H9 (cell line): ENCODE data around the gene VASH1. TPM values are rescaled to one million over a fixed set of nuclear protein-coding genes. Genes with fewer than 3 reads are reported as not detected.

Experiments used
- DNase-seq: peaks from one replicate; pipeline ENCODE4 v3.0.0-alpha.2; 2017
- H2AFZ ChIP-seq: one replicate; pipeline ENCODE4 v1.6.1; 2013; ENCODE audit warnings: mild to moderate bottlenecking, low read length, control low read depth, moderate library complexity
- H2AK5ac ChIP-seq: 2 replicates; pipeline ENCODE4 v1.6.1; 2013; ENCODE audit warnings: low read length, control low read depth, mixed read lengths; ENCODE audit not compliant: insufficient read length
- H2BK120ac ChIP-seq: one replicate; pipeline ENCODE4 v1.6.1; 2013; ENCODE audit warnings: low read depth, mild to moderate bottlenecking, low read length, control low read depth, inconsistent platforms; ENCODE audit not compliant: poor library complexity, severe bottlenecking
- H2BK12ac ChIP-seq: 2 replicates; pipeline ENCODE4 v1.6.1; 2013; ENCODE audit warnings: low read length, control low read depth, mixed read lengths, low read depth; ENCODE audit not compliant: insufficient read length
- H2BK15ac ChIP-seq: 2 replicates; pipeline ENCODE4 v1.6.1; 2013; ENCODE audit warnings: low read depth, low read length, control low read depth
- H2BK20ac ChIP-seq: one replicate; pipeline ENCODE4 v1.6.1; 2013; ENCODE audit warnings: low read depth, mild to moderate bottlenecking, low read length, control low read depth, inconsistent platforms; ENCODE audit not compliant: poor library complexity, severe bottlenecking
- H2BK5ac ChIP-seq: 2 replicates; pipeline ENCODE4 v1.6.1; 2013; ENCODE audit warnings: low read length, control low read depth, mixed read lengths; ENCODE audit not compliant: insufficient read length
- H3K14ac ChIP-seq: 2 replicates; pipeline ENCODE4 v1.6.1; 2013; ENCODE audit warnings: low read length, control low read depth; ENCODE audit not compliant: insufficient read depth
- H3K18ac ChIP-seq: 2 replicates; pipeline ENCODE4 v1.6.1; 2013; ENCODE audit warnings: low read depth, mild to moderate bottlenecking, mixed read lengths, low read length, control low read depth; ENCODE audit not compliant: insufficient read length
- H3K23ac ChIP-seq: 2 replicates; pipeline ENCODE4 v1.6.1; 2013; ENCODE audit warnings: low read length, control low read depth, mixed read lengths, low read depth; ENCODE audit not compliant: insufficient read length
- H3K23me2 ChIP-seq: 2 replicates; pipeline ENCODE4 v1.6.1; 2013; ENCODE audit warnings: low read depth, mild to moderate bottlenecking, mixed read lengths, low read length, control low read depth; ENCODE audit not compliant: insufficient read length, poor library complexity, severe bottlenecking
- H3K27ac ChIP-seq: 2 replicates; pipeline ENCODE4 v1.5.1; 2013; ENCODE audit warnings: low read length, control low read depth, mixed read lengths, low read depth; ENCODE audit not compliant: insufficient read length
- H3K27me3 ChIP-seq: 2 replicates; pipeline ENCODE4 v1.6.1; 2013; ENCODE audit warnings: low read length, control low read depth, inconsistent platforms; ENCODE audit not compliant: insufficient read depth
- H3K4ac ChIP-seq: 2 replicates; pipeline ENCODE4 v1.6.1; 2013; ENCODE audit warnings: low read depth, mild to moderate bottlenecking, control low read depth, inconsistent platforms, low read length, moderate library complexity
- H3K4me1 ChIP-seq: 2 replicates; pipeline ENCODE4 v1.6.1; 2013; ENCODE audit warnings: low read length, control low read depth, inconsistent platforms; ENCODE audit not compliant: insufficient read depth
- H3K4me2 ChIP-seq: 2 replicates; pipeline ENCODE4 v1.6.1; 2013; ENCODE audit warnings: low read length, control low read depth, mixed read lengths; ENCODE audit not compliant: insufficient read length, insufficient read depth
- H3K56ac ChIP-seq: 2 replicates; pipeline ENCODE4 v1.6.1; 2013; ENCODE audit warnings: low read depth, mild to moderate bottlenecking, mixed read lengths, low read length, control low read depth; ENCODE audit not compliant: insufficient read length
- H3K79me1 ChIP-seq: 2 replicates; pipeline ENCODE4 v1.6.1; 2013; ENCODE audit warnings: low read depth, mild to moderate bottlenecking, moderate library complexity, low read length, control low read depth, inconsistent platforms; ENCODE audit not compliant: insufficient read depth, poor library complexity, severe bottlenecking
- H3K79me2 ChIP-seq: 2 replicates; pipeline ENCODE4 v1.6.1; 2013; ENCODE audit warnings: low read length, control low read depth, inconsistent platforms; ENCODE audit not compliant: insufficient read depth
- H3K9ac ChIP-seq: 2 replicates; pipeline ENCODE4 v1.6.1; 2013; ENCODE audit warnings: low read length, control low read depth, mixed read lengths; ENCODE audit not compliant: insufficient read length; ENCODE audit errors: extremely low read depth
- H3K9me3 ChIP-seq: one replicate; pipeline ENCODE4 v1.6.1; 2013; ENCODE audit warnings: low read depth, low read length, inconsistent platforms; ENCODE audit not compliant: control insufficient read depth
- H3T11ph ChIP-seq: one replicate; pipeline ENCODE4 v1.6.1; 2013; ENCODE audit warnings: mild to moderate bottlenecking, low read length, control low read depth, inconsistent platforms
- H4K20me1 ChIP-seq: one replicate; pipeline ENCODE4 v1.6.1; 2013; ENCODE audit not compliant: control insufficient read depth, insufficient read length, insufficient read depth
- H4K5ac ChIP-seq: 2 replicates; pipeline ENCODE4 v1.6.1; 2013; ENCODE audit warnings: low read depth, mild to moderate bottlenecking, mixed read lengths, low read length, control low read depth; ENCODE audit not compliant: insufficient read length
- H4K8ac ChIP-seq: replicated peaks from 2 replicates; pipeline ENCODE4 v1.6.1; 2013; ENCODE audit warnings: low read length, control low read depth, mixed read lengths, low read depth; ENCODE audit not compliant: insufficient read length
- H4K91ac ChIP-seq: 2 replicates; pipeline ENCODE4 v1.6.1; 2013; ENCODE audit warnings: low read depth, mild to moderate bottlenecking, moderate library complexity, mixed read lengths, low read length, control low read depth; ENCODE audit not compliant: insufficient read length
- H3K27ac Mint-ChIP-seq, 3 experiments: 2 replicates in 2 of 3; 3 replicates in 1 of 3; pipeline ENCODE4 v1.8.0; 2020 to 2021; ENCODE audit warnings: mixed read lengths in 3 of 3, mild to moderate bottlenecking in 1 of 3, moderate library complexity in 1 of 3
- H3K27me3 Mint-ChIP-seq: 2 replicates; pipeline ENCODE4 v1.8.0; 2021; ENCODE audit warnings: low read depth, mild to moderate bottlenecking, moderate library complexity, mixed read lengths
- H3K36me3 Mint-ChIP-seq, 3 experiments: 2 replicates in 2 of 3; 3 replicates in 1 of 3; pipeline ENCODE4 v1.8.0; 2020 to 2021; ENCODE audit warnings: low read depth in 3 of 3, mixed read lengths in 3 of 3; ENCODE audit not compliant: insufficient read depth in 1 of 3
- H3K4me1 Mint-ChIP-seq, 2 experiments: 2 replicates each; pipeline ENCODE4 v1.8.0; 2020; ENCODE audit warnings: mixed read lengths in 2 of 2
- H3K4me3 Mint-ChIP-seq, 2 experiments: 2 replicates in 1 of 2; 3 replicates in 1 of 2; pipeline ENCODE4 v1.8.0; 2020 to 2021; ENCODE audit warnings: mild to moderate bottlenecking in 2 of 2, mixed read lengths in 2 of 2, moderate library complexity in 1 of 2
- H3K9me3 Mint-ChIP-seq, 2 experiments: 2 replicates in 1 of 2; 3 replicates in 1 of 2; pipeline ENCODE4 v1.8.0; 2020; ENCODE audit warnings: mild to moderate bottlenecking in 2 of 2, mixed read lengths in 2 of 2, moderate library complexity in 1 of 2
- WGBS: extraction: QIAGEN DNeasy Blood & Tissue Kit; methylation state at CpG from one replicate; pipeline ENCODE4 v1.1.7; 2013; ENCODE audit warnings: missing lambda C conversion rate, low lambda C conversion rate, mixed read lengths; ENCODE audit not compliant: insufficient read length; ENCODE audit errors: extremely low coverage; 5-methylcytosine and 5-hydroxymethylcytosine counted together
- total RNA-seq: library from RNA; stranded (reverse); gene quantifications from 2 replicates; pipeline ENCODE4 v1.2.1, GENCODE V29; 2021
- TF ChIP-seq, protein P1 (sequence below): fragments of 200-600 bp; sonication (generic); conservative IDR thresholded peaks from 3 replicates; pipeline ENCODE4 v1.8.0; 2021; ENCODE audit warnings: antibody characterized with exemption, mild to moderate bottlenecking

The VASH1 gene
- total RNA-seq, 1 experiment from 2014 or later, result 5.8 TPM

- Histone ChIP-seq H3K27me3 (peaks cover 26% of the 10 kb centered on the region), H3K79me1 (no peaks in the 10 kb centered on the region)
- peak; percentile 23 for DNase-seq
Measured at GRCh38 chr14:76760331-76761135, 735 bp upstream of the VASH1 start.

More at GRCh38 chr14:76760331-76761135, 735 bp upstream of the VASH1 start:
- Histone ChIP-seq H3K56ac (no peak overlapping the region), H3K27ac (no peak overlapping the region), H4K20me1 (no peaks in the 10 kb centered on the region), H2BK120ac (no peak overlapping the region), H2BK15ac (no peak overlapping the region), H2AFZ (no peak overlapping the region), H3K4ac (no peak overlapping the region), H3T11ph (no peak overlapping the region), H2BK12ac (no peak overlapping the region), H3K14ac (no peak overlapping the region), H4K5ac (no peak overlapping the region), H2BK20ac (no peak overlapping the region), H3K4me2 (peak overlapping the region; percentile 39), H3K79me2 (no peaks in the 10 kb centered on the region), H3K23me2 (peaks cover 14% of the 10 kb centered on the region), H3K9ac (no peak overlapping the region), H3K23ac (no peak overlapping the region), H3K18ac (no peak overlapping the region), H4K91ac (no peak overlapping the region), H4K8ac (no peak overlapping the region), H2AK5ac (no peak overlapping the region), H2BK5ac (no peak overlapping the region), H3K4me1 (no peaks in the 10 kb centered on the region), H3K9me3 (no peaks in the 10 kb centered on the region)
- peaks cover 0 to 3% (median 0%) of the 10 kb centered on the region in 3 experiments; a peak in 3 of 7 replicates for H3K36me3 Mint-ChIP-seq
- H3K9me3 Mint-ChIP-seq, result no peaks in the 10 kb centered on the region; a peak in 1 of 5 replicates
- TF ChIP-seq, protein P1, sequence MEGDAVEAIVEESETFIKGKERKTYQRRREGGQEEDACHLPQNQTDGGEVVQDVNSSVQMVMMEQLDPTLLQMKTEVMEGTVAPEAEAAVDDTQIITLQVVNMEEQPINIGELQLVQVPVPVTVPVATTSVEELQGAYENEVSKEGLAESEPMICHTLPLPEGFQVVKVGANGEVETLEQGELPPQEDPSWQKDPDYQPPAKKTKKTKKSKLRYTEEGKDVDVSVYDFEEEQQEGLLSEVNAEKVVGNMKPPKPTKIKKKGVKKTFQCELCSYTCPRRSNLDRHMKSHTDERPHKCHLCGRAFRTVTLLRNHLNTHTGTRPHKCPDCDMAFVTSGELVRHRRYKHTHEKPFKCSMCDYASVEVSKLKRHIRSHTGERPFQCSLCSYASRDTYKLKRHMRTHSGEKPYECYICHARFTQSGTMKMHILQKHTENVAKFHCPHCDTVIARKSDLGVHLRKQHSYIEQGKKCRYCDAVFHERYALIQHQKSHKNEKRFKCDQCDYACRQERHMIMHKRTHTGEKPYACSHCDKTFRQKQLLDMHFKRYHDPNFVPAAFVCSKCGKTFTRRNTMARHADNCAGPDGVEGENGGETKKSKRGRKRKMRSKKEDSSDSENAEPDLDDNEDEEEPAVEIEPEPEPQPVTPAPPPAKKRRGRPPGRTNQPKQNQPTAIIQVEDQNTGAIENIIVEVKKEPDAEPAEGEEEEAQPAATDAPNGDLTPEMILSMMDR, result no peak
- H3K4me3 Mint-ChIP-seq, result peak overlapping the region; percentile 72 to 85
- H3K27ac Mint-ChIP-seq, result no peak overlapping the region
- peaks cover 11 to 14% of the 10 kb centered on the region in 2 experiments for H3K4me1 Mint-ChIP-seq
- WGBS, result no CpG with 5 or more reads among the region's 26 CpGs
- H3K27me3 Mint-ChIP-seq, result peaks cover 82% of the 10 kb centered on the region
